Natural killer cell (primary cell): Measurements from ENCODE around the gene STAP2. TPM values are rescaled to one million over a fixed set of nuclear protein-coding genes. Genes with fewer than 3 reads are reported as not detected.

Experiments used
- ATAC-seq, 3 donors: fragments of 150-1000 bp in 2 of 3; fragments of 200-7000 bp in 1 of 3; cut with Tn5 transposase; 1 replicate in 1 of 3; 2 replicates in 2 of 3; pipeline ENCODE4 v1.10.0; 2021; ENCODE audit warnings: mild to moderate bottlenecking in 2 of 3, moderate library complexity in 2 of 3
- DNase-seq, 2 donors: peaks; one replicate each; pipeline versions ENCODE4 v3.0.0 to v3.0.0-alpha.2; 2013 to 2021; ENCODE audit warnings: mixed read lengths in 1 of 2
- H3K27ac ChIP-seq: one replicate; pipeline ENCODE4 v1.5.1; 2013; ENCODE audit warnings: mild to moderate bottlenecking, low read length
- H3K27me3 ChIP-seq: one replicate; pipeline ENCODE4 v1.6.1; 2013; ENCODE audit warnings: low read length; ENCODE audit not compliant: control insufficient read depth, insufficient read depth
- H3K36me3 ChIP-seq: one replicate; pipeline ENCODE4 v1.6.1; 2013; ENCODE audit warnings: low read length; ENCODE audit not compliant: control insufficient read depth, insufficient read depth
- H3K4me1 ChIP-seq: one replicate; pipeline ENCODE4 v1.6.1; 2013; ENCODE audit warnings: low read length; ENCODE audit not compliant: control insufficient read depth, insufficient read depth
- H3K4me3 ChIP-seq: one replicate; pipeline ENCODE4 v1.5.1; 2013; ENCODE audit warnings: low read length
- H3K9me3 ChIP-seq: one replicate; pipeline ENCODE4 v1.6.1; 2013; ENCODE audit warnings: low read length; ENCODE audit not compliant: control insufficient read depth, insufficient read depth
- H3K27ac Mint-ChIP-seq, 2 donors: one replicate each; pipeline ENCODE4 v1.8.0; 2022; ENCODE audit warnings: mild to moderate bottlenecking in 2 of 2, mixed read lengths in 2 of 2, moderate library complexity in 1 of 2
- H3K27me3 Mint-ChIP-seq, 2 donors: one replicate each; pipeline ENCODE4 v1.8.0; 2022; ENCODE audit warnings: low read depth in 2 of 2, mixed read lengths in 2 of 2
- H3K36me3 Mint-ChIP-seq: one replicate; pipeline ENCODE4 v1.8.0; 2022; ENCODE audit warnings: mixed read lengths
- H3K4me1 Mint-ChIP-seq, 2 donors: one replicate each; pipeline ENCODE4 v1.8.0; 2022; ENCODE audit warnings: mixed read lengths in 2 of 2
- H3K4me3 Mint-ChIP-seq: one replicate; pipeline ENCODE4 v1.8.0; 2022; ENCODE audit warnings: mild to moderate bottlenecking, moderate library complexity, mixed read lengths
- H3K9me3 Mint-ChIP-seq, 2 donors: one replicate each; pipeline ENCODE4 v1.8.0; 2022; ENCODE audit warnings: mixed read lengths in 2 of 2
- CTCF ChIP-seq: fragments of 200-600 bp; IDR thresholded peaks from one replicate; pipeline ENCODE4 v1.8.0; 2022; ENCODE audit warnings: antibody characterized with exemption
- WGBS: methylation state at CpG from one replicate; pipeline ENCODE4 v1.1.7; 2013; ENCODE audit warnings: missing lambda C conversion rate; ENCODE audit not compliant: insufficient coverage; 5-methylcytosine and 5-hydroxymethylcytosine counted together
- intact Hi-C: fragments of 100-400 bp; cut with micrococcal nuclease; formaldehyde crosslinking; loops from one replicate; pipeline ENCODE4 v1.14.2; 2022
- total RNA-seq, 4 donors: library from RNA; stranded (reverse); fragments of 120-200 nt in 1 of 4; gene quantifications; one replicate each; pipeline versions ENCODE4 v1.2.3 to v1.2.4, GENCODE V29; 2013 to 2022

Gene STAP2
- total RNA-seq, 3 donors from 2014 or later (not counting 1 experiment from before 2014, with no cell fraction given): 1.4 to 3.3 (median 2.0) TPM

- no peaks in the 10 kb centered on the region for H3K36me3 ChIP-seq
- ATAC-seq (no peak), DNase-seq (no peak)
- H3K27me3 ChIP-seq: peaks cover 4% of the 10 kb centered on the region
- Mint-ChIP-seq H3K4me1 (peaks cover 1% of the 10 kb centered on the region in 2 donors), H3K9me3 (no peaks in the 10 kb centered on the region), H3K36me3 (no peaks in the 10 kb centered on the region), H3K27ac (no peak overlapping the region), H3K27me3 (peaks cover 2 to 7% of the 10 kb centered on the region in 2 donors), H3K4me3 (no peak overlapping the region)
- no peak overlapping the region for H3K27ac ChIP-seq
- H3K9me3 ChIP-seq: no peaks in the 10 kb centered on the region
- 88% methylated on average over 6 of the region's 6 CpGs for WGBS
- intact Hi-C loops: no loop called here
- no peak overlapping the region for H3K4me3 ChIP-seq
- peaks cover 2% of the 10 kb centered on the region for H3K4me1 ChIP-seq
- no peak for TF ChIP-seq CTCF
These were observed 53.7 kb downstream of the STAP2 start for GRCh38 chr19:4284974-4285373.

- no peak overlapping the region for H3K27ac Mint-ChIP-seq
These were observed 54.3 kb downstream of the STAP2 start for GRCh38 chr19:4284176-4284958.

GRCh38 chr19:4279530-4280422 lies 58.9 kb downstream of the STAP2 start:
- no peak overlapping the region for H3K27ac Mint-ChIP-seq
- H3K9me3 Mint-ChIP-seq: no peaks in the 10 kb centered on the region
- H3K27me3 Mint-ChIP-seq: peaks cover 6 to 14% of the 10 kb centered on the region in 2 donors
- no peaks in the 10 kb centered on the region for H3K36me3 ChIP-seq
- H3K4me1 ChIP-seq: peaks cover 12% of the 10 kb centered on the region
- intact Hi-C loops: no loop called here
- H3K9me3 ChIP-seq: no peaks in the 10 kb centered on the region
- H3K4me3 ChIP-seq: no peak overlapping the region
- H3K27ac ChIP-seq: no peak overlapping the region
- no peaks in the 10 kb centered on the region for H3K36me3 Mint-ChIP-seq
- WGBS: 6% methylated on average over 71 of the region's 71 CpGs
- ATAC-seq: peak in 1 of 3 donors; percentile 57
- H3K27me3 ChIP-seq: peaks cover 9% of the 10 kb centered on the region
- no peak for DNase-seq
- no peak for TF ChIP-seq CTCF
- peaks cover 5 to 6% of the 10 kb centered on the region in 2 donors for H3K4me1 Mint-ChIP-seq
- H3K4me3 Mint-ChIP-seq: peak overlapping the region; percentile 70

More at GRCh38 chr19:4284176-4284958, 54.3 kb downstream of the STAP2 start:
- no peak overlapping the region for H3K27ac ChIP-seq
- TF ChIP-seq CTCF: no peak
- H3K9me3 ChIP-seq: no peaks in the 10 kb centered on the region
- 71% methylated on average over 16 of the region's 20 CpGs for WGBS
- H3K36me3 ChIP-seq: no peaks in the 10 kb centered on the region
- Mint-ChIP-seq H3K4me3 (no peak overlapping the region), H3K4me1 (peaks cover 5 to 6% of the 10 kb centered on the region in 2 donors), H3K36me3 (no peaks in the 10 kb centered on the region), H3K9me3 (no peaks in the 10 kb centered on the region), H3K27me3 (peaks cover 6 to 11% of the 10 kb centered on the region in 2 donors)
- peaks cover 9% of the 10 kb centered on the region for H3K27me3 ChIP-seq
- peaks cover 8% of the 10 kb centered on the region for H3K4me1 ChIP-seq
- no peak for DNase-seq
- ATAC-seq: no peak
- no peak overlapping the region for H3K4me3 ChIP-seq
- intact Hi-C loops: no loop called here
